DOHH2 (cell line): Measurements from ENCODE around the gene TESK2.
"Not testable (repeated sequence)": the region's sequence is repeated elsewhere in the genome, so short reads cannot be mapped to it uniquely, and the experiment has no call there.

Source experiments
- CTCF ChIP-seq: fragments of 200-600 bp; sonication (generic); IDR thresholded peaks from one replicate; pipeline ENCODE4 v1.5.1; 2014; ENCODE audit warnings: antibody characterized with exemption, mild to moderate bottlenecking, low read depth, low read length; ENCODE audit not compliant: poor library complexity, severe bottlenecking
- EZH2phosphoT487 ChIP-seq: fragments of 200-600 bp; sonication (generic); IDR thresholded peaks from 2 replicates; pipeline ENCODE4 v1.6.1; 2017; ENCODE audit warnings: borderline replicate concordance, mild to moderate bottlenecking, antibody characterized with exemption, low read length, moderate library complexity, mixed read lengths

GRCh38 chr1:45360981-45361380 is 130.0 kb downstream of the TESK2 start:
- not testable (repeated sequence) for TF ChIP-seq EZH2phosphoT487, CTCF
